Frontal cortex (tissue), 4 donors: ENCODE data around the gene ABI3BP. TPM values are rescaled to one million over a fixed set of nuclear protein-coding genes. Genes with fewer than 3 reads are reported as not detected.

Experiments
- DNase-seq, 2 donors: peaks; one replicate each; pipeline ENCODE4 v3.0.0; 2012; ENCODE audit warnings: low spot score in 2 of 2
- FAIRE-seq: peaks from 2 replicates; lab custom pipeline; 2012; peaks lifted over from hg19 to GRCh38; lab: Jason Lieb, UNC
- total RNA-seq: library from RNA; depleted of rRNA; stranded (reverse); fragments of >200 nt; gene quantifications from one replicate; pipeline ENCODE4 v1.2.3, GENCODE V29; 2014
- donor health status: control.
- donor health status: control.
- donor health status: control.

Gene ABI3BP
- total RNA-seq, 1 donor from 2014 or later, result 1.2 TPM

- DNase-seq (no peak), FAIRE-seq (no peak)
Measured at GRCh38 chr3:100796556-100796955, 196.7 kb downstream of the ABI3BP start.

GRCh38 chr3:100789579-100789978 is 203.6 kb downstream of the ABI3BP start:
- DNase-seq (no peak), FAIRE-seq (no peak)

GRCh38 chr3:100783619-100784018 is 209.6 kb downstream of the ABI3BP start:
- no peak for FAIRE-seq
- no peak for DNase-seq

GRCh38 chr3:100782906-100783305 is 210.3 kb downstream of the ABI3BP start:
- FAIRE-seq (no peak), DNase-seq (no peak)

- DNase-seq, result no peak
- FAIRE-seq, result no peak
Measured at GRCh38 chr3:100782348-100782747, 210.9 kb downstream of the ABI3BP start.

GRCh38 chr3:100781301-100781700 is 211.9 kb downstream of the ABI3BP start:
- no peak for DNase-seq

GRCh38 chr3:100780071-100780622 is 213.1 kb downstream of the ABI3BP start:
- no peak for DNase-seq
- FAIRE-seq, result no peak

More at GRCh38 chr3:100781301-100781700, 211.9 kb downstream of the ABI3BP start:
- FAIRE-seq, result no peak

- DNase-seq (no peak), FAIRE-seq (no peak)
Measured at GRCh38 chr3:100779480-100779879, 213.7 kb downstream of the ABI3BP start.

- DNase-seq, result no peak
- no peak for FAIRE-seq
Measured at GRCh38 chr3:100777271-100777670, 215.9 kb downstream of the ABI3BP start.

GRCh38 chr3:100776746-100777145 is 216.5 kb downstream of the ABI3BP start:
- no peak for FAIRE-seq
- DNase-seq, result no peak

GRCh38 chr3:100776097-100776729 is 217.0 kb downstream of the ABI3BP start:
- no peak for FAIRE-seq

GRCh38 chr3:100775669-100776068 is 217.6 kb downstream of the ABI3BP start:
- FAIRE-seq (no peak), DNase-seq (no peak)

More at GRCh38 chr3:100776097-100776729, 217.0 kb downstream of the ABI3BP start:
- no peak for DNase-seq

GRCh38 chr3:100775226-100775625 is 218.0 kb downstream of the ABI3BP start:
- no peak for FAIRE-seq
- no peak for DNase-seq

GRCh38 chr3:100769693-100770092 is 223.5 kb downstream of the ABI3BP start:
- no peak for FAIRE-seq
- no peak for DNase-seq

GRCh38 chr3:100766069-100766468 is 227.2 kb downstream of the ABI3BP start:
- no peak for DNase-seq
- no peak for FAIRE-seq

- no peak for FAIRE-seq
Measured at GRCh38 chr3:100765437-100765975, 227.7 kb downstream of the ABI3BP start.

GRCh38 chr3:100761951-100762350 is 231.3 kb downstream of the ABI3BP start:
- DNase-seq (no peak), FAIRE-seq (no peak)

More at GRCh38 chr3:100765437-100765975, 227.7 kb downstream of the ABI3BP start:
- DNase-seq, result no peak

GRCh38 chr3:100761211-100761942 is 231.8 kb downstream of the ABI3BP start:
- FAIRE-seq (no peak), DNase-seq (no peak)

GRCh38 chr3:100760377-100760776 is 232.8 kb downstream of the ABI3BP start:
- DNase-seq (no peak), FAIRE-seq (no peak)

GRCh38 chr3:100759950-100760349 is 233.3 kb downstream of the ABI3BP start:
- FAIRE-seq, result no peak
- no peak for DNase-seq

- no peak for FAIRE-seq
- DNase-seq, result no peak
Measured at GRCh38 chr3:100759159-100759558, 234.1 kb downstream of the ABI3BP start.
